ENCODE measurements around the gene TPO.

Gene TPO

DNA sequence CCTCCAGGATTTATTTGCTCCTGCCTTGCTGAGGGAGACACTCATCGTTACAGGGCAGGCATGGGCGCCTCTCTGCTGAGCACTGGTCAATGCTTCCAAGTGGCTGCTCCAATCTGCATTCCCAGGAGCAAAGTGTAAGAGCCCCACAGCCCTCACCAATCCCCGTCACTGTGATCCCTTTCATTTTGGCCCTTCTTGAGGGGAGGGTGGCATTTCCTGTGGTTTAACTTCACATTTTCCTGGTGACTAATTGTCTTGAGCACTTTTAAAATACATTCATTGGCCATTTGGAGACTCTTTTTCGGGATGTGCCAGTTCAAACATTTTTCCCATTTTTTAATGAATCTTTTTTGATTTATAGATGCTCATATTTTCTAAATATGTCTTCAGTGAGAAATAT lies 33.0 kb downstream of the TPO start:
- DNase-seq (ENCODE audit: extremely low read depth in 1 of 2, low read depth in 1 of 2) = no peak

- DNase-seq (ENCODE audit: extremely low read depth in 1 of 2, low read depth in 1 of 2) = no peak
Observed at GRCh38 chr2:1448009-1448408, 34.7 kb downstream of the TPO start.

DNA sequence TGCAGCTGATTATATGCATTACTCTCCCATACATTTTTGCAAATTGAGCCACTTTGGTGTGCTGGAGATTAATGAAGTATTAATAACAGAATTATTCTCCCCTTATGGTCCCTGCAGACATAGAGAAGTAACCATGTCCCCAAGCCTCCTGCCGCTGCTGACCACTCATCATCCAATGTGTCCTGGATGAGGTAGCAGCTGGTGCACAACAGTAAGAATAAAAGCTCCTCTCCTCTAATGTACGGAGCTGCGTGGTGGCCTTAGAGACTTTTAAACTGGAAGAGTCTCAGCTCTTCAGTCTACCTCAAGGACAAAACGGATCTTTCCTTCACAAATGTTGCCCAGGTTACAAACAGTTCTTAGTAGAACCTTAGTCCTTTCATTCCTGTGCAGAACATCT lies 37.7 kb downstream of the TPO start:
- no peak for DNase-seq (ENCODE audit: extremely low read depth in 1 of 2, low read depth in 1 of 2)

DNA sequence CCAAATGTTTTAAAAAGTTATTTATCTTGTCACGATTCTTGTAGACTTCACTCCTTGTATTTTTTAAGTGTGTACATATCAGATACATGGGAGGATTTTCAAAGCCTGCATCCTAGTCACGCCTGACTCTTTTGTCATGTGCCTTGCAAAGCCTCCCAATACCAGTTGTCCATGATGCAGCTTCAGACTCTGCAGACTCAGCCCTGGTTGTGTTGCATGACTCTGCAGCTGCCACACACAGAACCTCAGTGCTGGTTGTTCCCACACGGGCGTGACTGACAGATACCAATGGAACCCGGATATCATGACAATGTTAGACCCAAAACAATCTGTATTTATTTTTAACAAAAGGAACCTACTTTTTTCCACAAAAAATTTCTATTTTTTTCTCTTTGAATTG lies 38.2 kb downstream of the TPO start:
- DNase-seq (ENCODE audit: extremely low read depth in 1 of 2, low read depth in 1 of 2) = no peak

DNA sequence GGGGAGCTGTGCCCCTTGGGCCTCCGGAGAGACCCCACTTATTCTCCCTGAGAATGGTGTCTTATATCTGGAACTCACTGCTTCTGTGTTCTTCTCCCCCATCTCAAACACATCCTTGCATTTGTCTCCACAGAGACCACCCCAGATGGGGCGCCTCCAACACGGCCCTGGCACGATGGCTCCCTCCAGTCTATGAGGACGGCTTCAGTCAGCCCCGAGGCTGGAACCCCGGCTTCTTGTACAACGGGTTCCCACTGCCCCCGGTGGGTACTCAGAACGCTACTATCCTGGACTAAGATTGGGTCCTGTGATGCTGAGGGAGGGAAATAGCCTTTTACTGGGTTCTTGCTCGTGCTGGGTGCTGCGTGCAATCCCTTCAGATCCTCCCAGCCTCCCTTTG lies 40.3 kb downstream of the TPO start:
- DNase-seq (ENCODE audit: extremely low read depth in 1 of 2, low read depth in 1 of 2) = no peak

- DNase-seq (ENCODE audit: extremely low read depth in 1 of 2, low read depth in 1 of 2) = no peak
Observed at GRCh38 chr2:1454346-1454745, 41.1 kb downstream of the TPO start.

DNA sequence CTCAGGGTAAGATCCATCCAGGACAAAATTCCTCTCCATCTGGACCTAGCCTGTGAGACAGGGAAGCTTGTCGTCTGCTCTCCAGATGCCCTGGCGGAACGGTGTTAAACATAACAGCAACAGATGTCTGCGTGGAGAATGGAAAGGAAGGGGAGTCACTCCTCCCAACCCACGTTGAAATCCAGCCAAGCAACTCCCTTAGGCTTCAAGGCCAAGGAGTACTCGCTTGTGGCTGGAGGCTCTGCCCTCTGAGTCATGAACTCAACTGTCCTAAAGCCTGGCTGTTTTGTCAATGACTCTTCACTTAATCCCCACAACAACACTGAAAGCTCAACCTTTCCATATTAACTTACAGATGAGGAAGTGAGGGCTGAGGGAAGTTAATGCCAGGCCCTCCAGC lies 42.2 kb downstream of the TPO start:
- DNase-seq (ENCODE audit: extremely low read depth in 1 of 2, low read depth in 1 of 2) = no peak

- DNase-seq (ENCODE audit: extremely low read depth in 1 of 2, low read depth in 1 of 2) = no peak
Observed at GRCh38 chr2:1458432-1458831, 45.2 kb downstream of the TPO start.

- DNase-seq (ENCODE audit: extremely low read depth in 1 of 2, low read depth in 1 of 2) = no peak
Observed at GRCh38 chr2:1459727-1460126, 46.5 kb downstream of the TPO start.

DNA sequence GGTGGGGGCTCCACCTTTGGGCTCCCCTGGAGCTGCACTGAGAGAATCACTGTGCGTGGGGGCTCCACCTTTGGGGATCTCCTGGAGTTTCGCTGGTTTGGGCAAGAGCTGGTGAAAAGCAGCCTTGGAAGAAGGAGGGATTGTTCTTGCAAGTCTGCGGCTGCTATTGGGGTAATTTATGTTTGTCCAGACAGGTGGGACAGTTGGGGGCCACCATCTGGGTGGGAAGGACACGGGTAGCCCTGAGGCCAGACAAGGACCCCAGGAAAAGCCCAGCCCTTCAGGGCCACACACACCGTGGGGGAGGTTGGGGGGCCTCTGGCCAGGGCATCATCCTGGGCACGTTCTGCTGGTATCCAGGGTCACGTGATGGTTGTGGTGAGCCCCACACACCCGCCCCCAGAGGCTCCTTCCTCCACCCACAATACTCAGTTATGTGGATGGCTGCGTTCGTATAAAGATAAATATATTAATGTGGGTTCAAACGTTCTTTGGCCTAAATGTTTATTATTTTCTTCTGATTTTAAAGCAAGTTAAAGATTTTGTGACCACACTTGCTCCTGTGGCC lies 47.7 kb downstream of the TPO start:
- DNase-seq (ENCODE audit: extremely low read depth in 1 of 2, low read depth in 1 of 2) = no peak

DNA sequence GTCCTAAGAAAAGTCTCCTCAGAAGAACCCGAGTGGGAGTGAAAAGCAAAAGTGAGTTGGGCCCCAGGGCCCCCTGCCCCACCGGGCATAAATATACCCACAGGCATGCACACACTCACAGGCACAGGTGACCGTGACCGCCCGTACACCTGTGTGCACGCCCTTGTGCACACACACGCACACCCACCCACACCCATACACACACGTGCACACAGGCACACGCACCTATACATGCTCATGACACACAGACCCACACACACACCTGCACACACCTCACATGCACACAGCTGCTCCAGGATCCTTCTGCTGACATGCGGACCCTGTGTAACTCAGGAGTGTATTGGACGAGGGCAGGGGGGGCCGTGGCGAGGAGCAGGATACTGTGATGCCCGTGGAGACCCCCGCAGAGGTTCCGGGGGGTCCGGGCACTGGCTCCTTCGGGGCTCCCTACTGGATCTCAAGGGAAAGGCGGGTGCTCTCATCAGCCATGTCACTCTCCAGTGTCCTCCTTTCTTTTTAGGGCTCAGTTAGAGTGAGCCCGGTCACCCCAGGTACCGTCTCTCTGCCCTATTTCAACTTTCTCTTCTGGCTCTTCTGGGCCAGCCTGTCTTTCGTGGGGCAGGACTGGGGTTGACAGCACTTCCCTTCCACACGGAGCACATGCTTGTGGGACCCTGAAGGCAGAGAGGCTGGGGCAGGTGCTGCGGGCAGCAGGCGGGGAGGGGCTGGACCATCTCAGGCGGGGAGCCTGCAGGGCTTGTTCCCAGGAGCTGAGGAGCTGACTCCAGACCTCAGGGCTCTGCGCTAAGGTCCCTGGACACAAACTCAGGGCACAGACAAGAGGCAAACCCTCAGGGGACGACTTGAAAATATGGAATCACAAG lies 48.5 kb downstream of the TPO start:
- no peak for DNase-seq (ENCODE audit: extremely low read depth in 1 of 2, low read depth in 1 of 2)

DNA sequence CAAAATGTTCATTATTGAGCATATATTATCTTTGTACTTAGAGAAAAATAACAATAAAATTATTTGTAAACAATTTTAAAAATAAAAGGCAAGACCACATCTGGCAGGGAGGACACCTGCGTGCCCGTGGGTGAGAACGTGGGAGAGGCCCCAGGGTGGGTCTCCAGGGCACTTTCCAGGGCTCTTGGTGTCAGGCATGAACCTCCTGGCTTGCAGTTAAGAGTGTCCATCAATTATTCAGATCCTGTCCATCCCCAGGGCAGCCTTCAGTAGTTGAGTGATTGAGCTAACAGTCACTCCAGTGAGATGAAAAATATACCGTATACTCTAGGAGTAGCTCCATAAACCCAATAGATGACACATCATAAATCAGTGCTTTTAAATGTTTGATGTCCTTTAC lies 49.7 kb downstream of the TPO start:
- DNase-seq (ENCODE audit: extremely low read depth in 1 of 2, low read depth in 1 of 2) = no peak

DNA sequence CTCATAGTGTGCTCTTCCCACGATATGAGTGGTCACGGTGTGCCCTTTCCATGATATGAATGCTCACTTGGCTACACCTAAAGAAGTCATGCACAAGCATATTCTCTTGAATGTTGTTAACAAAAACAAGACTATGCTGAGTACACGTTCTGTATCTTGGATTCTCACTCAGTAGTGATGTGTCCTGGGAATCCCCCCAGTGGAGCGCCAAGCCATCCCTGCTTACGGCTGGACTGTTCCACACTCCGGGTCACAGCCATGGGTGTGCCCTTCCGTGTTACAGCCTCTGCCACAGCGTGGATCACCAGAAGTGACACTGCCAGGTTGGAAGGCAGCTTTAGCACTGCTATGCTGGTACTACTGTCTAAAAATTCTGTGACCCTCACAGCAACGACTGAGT lies 59.1 kb downstream of the TPO start:
- DNase-seq (ENCODE audit: extremely low read depth in 1 of 2, low read depth in 1 of 2) = no peak

- DNase-seq (ENCODE audit: extremely low read depth in 1 of 2, low read depth in 1 of 2) = no peak
Observed at GRCh38 chr2:1476617-1477195, 63.4 kb downstream of the TPO start.

- no peak for DNase-seq (ENCODE audit: extremely low read depth in 1 of 2, low read depth in 1 of 2)
Observed at GRCh38 chr2:1477196-1478040, 64.2 kb downstream of the TPO start.

DNA sequence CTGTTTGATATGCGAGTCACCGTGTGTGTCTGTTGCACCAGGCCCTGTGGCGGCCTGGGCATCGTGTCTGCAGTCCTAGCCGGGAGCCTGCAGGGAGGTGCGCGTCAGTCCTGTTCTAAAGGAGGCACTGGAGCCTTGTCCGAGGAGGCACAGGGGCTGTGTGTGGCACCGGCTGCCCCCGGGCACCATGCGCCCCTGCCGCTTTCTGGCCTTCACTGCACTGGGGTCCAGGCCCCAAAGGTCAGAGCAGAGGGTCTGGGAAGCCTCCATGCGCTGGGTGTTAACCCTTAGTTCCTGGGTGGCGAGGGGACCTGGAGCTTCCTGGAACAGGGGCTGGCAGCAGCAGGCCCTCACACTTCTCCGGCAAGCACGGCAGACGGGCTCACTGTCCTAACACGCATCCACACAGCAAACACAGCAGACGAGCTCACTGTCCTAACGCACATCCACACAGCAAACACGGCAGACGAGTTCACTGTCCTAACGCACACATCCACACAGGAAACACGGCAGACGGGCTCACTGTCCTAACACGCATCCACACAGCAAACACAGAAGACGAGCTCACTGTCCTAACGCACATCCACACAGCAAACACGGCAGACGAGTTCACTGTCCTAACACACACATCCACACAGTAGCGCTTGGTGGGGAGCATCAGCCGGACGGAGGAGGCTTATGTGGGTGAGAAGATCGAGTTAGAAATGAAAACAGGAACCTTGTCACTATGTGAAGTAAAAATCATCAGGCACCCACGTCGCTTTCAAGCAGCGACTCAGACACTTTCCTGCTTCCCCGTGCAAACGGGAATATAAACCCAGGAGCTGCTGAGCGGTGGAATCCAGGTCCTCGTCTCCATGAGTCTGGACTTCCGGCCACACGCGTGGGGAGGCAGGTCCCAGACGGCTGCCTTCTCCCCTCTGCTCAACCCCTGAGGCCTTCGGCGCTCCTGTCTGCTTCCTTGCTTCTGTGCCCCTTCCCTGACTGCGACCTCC lies 65.3 kb downstream of the TPO start:
- no peak for DNase-seq (ENCODE audit: extremely low read depth in 1 of 2, low read depth in 1 of 2)

GRCh38 chr2:1479346-1479745 lies 66.1 kb downstream of the TPO start:
- no peak for DNase-seq (ENCODE audit: extremely low read depth in 1 of 2, low read depth in 1 of 2)

- no peak for DNase-seq (ENCODE audit: extremely low read depth in 1 of 2, low read depth in 1 of 2)
Observed at GRCh38 chr2:1480671-1481076, 67.4 kb downstream of the TPO start.

DNA sequence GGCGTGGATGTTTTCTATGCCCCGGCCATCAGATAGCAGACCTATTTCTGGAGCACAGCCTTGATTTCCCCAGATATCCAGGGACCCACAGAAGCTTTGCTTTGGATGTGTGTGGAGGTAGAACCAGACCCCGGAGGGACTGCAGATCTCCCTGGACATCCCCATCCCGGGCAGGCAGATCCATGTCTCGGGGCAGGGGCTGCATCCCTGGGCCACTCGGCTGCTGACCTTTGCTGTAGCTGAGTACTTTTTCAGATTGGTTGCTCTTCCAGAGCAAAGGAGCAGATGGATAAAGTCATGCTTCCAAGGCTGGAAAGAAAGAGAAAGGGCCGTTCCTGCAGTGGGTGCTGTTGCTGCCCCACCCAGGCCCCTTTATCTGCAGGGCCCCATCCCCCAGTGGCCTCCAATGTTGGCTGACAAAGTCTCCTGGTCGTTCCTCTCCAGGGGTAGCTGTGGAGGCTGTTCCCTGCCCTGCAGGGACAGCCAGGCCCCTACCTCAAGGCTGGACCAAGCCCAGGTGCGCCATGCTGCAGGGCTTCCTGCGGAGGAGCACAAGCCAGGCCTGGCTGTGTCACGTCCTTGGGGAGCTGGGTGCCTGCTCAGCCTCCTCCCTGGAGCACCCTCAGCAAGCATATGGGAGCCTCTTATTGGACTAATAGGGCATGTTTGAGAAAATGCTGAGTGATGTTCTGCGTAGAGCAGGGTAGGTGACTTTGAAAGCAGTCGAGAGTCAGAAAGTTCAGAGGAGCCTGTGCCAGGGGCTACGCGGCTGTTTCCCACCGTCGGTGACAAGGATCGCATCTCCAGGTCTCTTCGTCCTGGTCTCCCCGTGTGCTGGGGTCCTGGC lies 68.4 kb downstream of the TPO start:
- no peak for DNase-seq (ENCODE audit: extremely low read depth in 1 of 2, low read depth in 1 of 2)

All from activated CD8-positive, alpha-beta memory T cell treated with anti-CD3 and anti-CD28 coated beads for 1 hour (primary cell).